Common myeloid progenitor, CD34-positive (primary cell): ENCODE results near the gene NPIPB5.
"Not testable (repeated sequence)": the region's sequence is repeated elsewhere in the genome, so short reads cannot be mapped to it uniquely, and the experiment has no call there.

Source experiments
- CTCF ChIA-PET: fragments of 350-600 bp; sonication (Branson Sonifier 250); formaldehyde crosslinking; loops from one replicate; lab custom pipeline; 2021; ENCODE audit warnings: antibody characterized with exemption; lab: Charles Lee
- POLR2A ChIA-PET: fragments of 350-600 bp; sonication (Branson Sonifier 250); formaldehyde crosslinking; loops from one replicate; lab custom pipeline; 2021; ENCODE audit warnings: antibody characterized with exemption; lab: Charles Lee
- DNase-seq, 3 donors: peaks; one replicate each; pipeline versions ENCODE4 v3.0.0 to v3.0.0-alpha.2; 2013
- H3K27ac ChIP-seq, 2 experiments: 1 replicate in 1 of 2; 2 replicates in 1 of 2; pipeline ENCODE4 v1.7.0; 2013; ENCODE audit warnings: inconsistent platforms in 2 of 2, low read length in 2 of 2, mild to moderate bottlenecking in 2 of 2, low read depth in 1 of 2, moderate library complexity in 1 of 2; ENCODE audit not compliant: severe bottlenecking in 2 of 2, insufficient read depth in 1 of 2, poor library complexity in 1 of 2
- H3K27me3 ChIP-seq, 5 experiments: replicated peaks in 2 of 5; 1 replicate in 3 of 5; 2 replicates in 2 of 5; pipeline versions ENCODE4 v1.6.1 to v1.7.0; 2013; ENCODE audit warnings: low read length in 4 of 5, mild to moderate bottlenecking in 2 of 5, moderate library complexity in 2 of 5, inconsistent platforms in 1 of 5; ENCODE audit not compliant: insufficient read depth in 5 of 5, control insufficient read depth in 4 of 5
- H3K36me3 ChIP-seq, 4 experiments: 1 replicate in 2 of 4; 2 replicates in 2 of 4; pipeline versions ENCODE4 v1.6.1 to v1.7.0; 2013; ENCODE audit warnings: low read length in 3 of 4, control low read depth in 1 of 4, mild to moderate bottlenecking in 1 of 4; ENCODE audit not compliant: control insufficient read depth in 4 of 4, insufficient read depth in 4 of 4
- H3K4me1 ChIP-seq, 4 experiments: 1 replicate in 3 of 4; 2 replicates in 1 of 4; pipeline versions ENCODE4 v1.6.1 to v1.7.1; 2013; ENCODE audit warnings: low read length in 3 of 4, mild to moderate bottlenecking in 3 of 4, control low read depth in 1 of 4, inconsistent platforms in 1 of 4, moderate library complexity in 1 of 4; ENCODE audit not compliant: control insufficient read depth in 4 of 4, insufficient read depth in 4 of 4; ENCODE audit errors: control extremely low read depth in 1 of 4
- H3K4me3 ChIP-seq, 7 experiments: 1 replicate in 4 of 7; 2 replicates in 3 of 7; pipeline versions ENCODE4 v1.5.1 to v1.7.0; 2013; ENCODE audit warnings: mild to moderate bottlenecking in 7 of 7, low read length in 6 of 7, moderate library complexity in 6 of 7, inconsistent platforms in 2 of 7, low read depth in 2 of 7, control low read depth in 1 of 7; ENCODE audit not compliant: insufficient read depth in 4 of 7, control insufficient read depth in 1 of 7; ENCODE audit errors: extremely low read depth in 1 of 7
- H3K9me3 ChIP-seq, 5 experiments: 1 replicate in 4 of 5; 2 replicates in 1 of 5; pipeline versions ENCODE4 v1.6.1 to v1.7.1; 2013; ENCODE audit warnings: low read length in 4 of 5, mild to moderate bottlenecking in 2 of 5, inconsistent platforms in 1 of 5, low read depth in 1 of 5, moderate library complexity in 1 of 5; ENCODE audit not compliant: control insufficient read depth in 4 of 5, insufficient read depth in 2 of 5; ENCODE audit errors: control extremely low read depth in 1 of 5
- WGBS: methylation state at CpG from one replicate; pipeline ENCODE4 v1.1.5; 2013; ENCODE audit not compliant: insufficient coverage; 5-methylcytosine and 5-hydroxymethylcytosine counted together

The NPIPB5 gene

DNA sequence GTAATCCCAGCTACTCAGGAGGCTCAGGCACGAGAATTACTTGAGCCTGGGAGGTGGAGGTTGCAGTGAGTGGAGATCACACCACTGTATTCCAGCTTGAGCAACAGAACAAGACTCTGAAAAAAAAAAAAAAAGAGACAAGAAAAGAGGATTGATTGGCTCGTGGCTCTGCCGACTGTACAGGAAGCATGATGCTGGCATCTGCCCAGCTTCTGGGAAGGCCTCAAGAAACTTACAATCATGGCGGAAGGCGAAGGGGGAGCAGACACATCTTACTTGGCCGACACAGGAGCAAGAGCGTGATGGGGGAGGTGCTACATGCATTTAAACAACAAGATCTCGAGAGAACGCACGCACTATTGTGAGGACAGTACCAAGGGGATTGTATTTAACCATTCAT, 40.5 kb downstream of the NPIPB5 start:
- H3K4me1 ChIP-seq, H3K9me3 ChIP-seq, H3K4me3 ChIP-seq, H3K27ac ChIP-seq, POLR2A ChIA-PET, CTCF ChIA-PET, DNase-seq, H3K27me3 ChIP-seq, H3K36me3 ChIP-seq: not testable (repeated sequence)
- no CpG with 5 or more reads among the region's 10 CpGs for WGBS

DNA sequence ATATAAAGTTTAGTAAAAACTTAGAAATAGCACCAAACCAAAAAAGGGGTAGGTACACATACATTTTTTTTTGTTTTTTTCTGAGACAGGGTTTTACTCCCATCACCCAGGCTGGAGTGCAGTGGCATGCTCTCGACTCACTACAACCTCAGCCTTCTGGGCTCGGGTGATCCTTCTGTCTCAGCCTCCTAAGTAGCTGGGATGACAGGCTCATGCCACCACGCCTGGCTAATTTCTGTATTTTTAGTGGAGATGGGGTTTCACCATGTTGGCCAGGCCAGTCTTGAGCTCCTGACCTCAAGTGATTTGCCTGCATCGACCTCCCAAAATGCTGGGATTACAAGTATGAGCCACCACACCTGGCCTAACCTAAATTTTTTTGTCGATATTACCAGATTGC, 41.0 kb downstream of the NPIPB5 start:
- H3K4me1 ChIP-seq, DNase-seq, H3K27me3 ChIP-seq, H3K27ac ChIP-seq, CTCF ChIA-PET, H3K9me3 ChIP-seq, H3K4me3 ChIP-seq, POLR2A ChIA-PET, H3K36me3 ChIP-seq: not testable (repeated sequence)
- 100% methylated on average over 5 of the region's 5 CpGs for WGBS

- H3K27me3 ChIP-seq, H3K36me3 ChIP-seq, H3K9me3 ChIP-seq, H3K27ac ChIP-seq, DNase-seq, H3K4me3 ChIP-seq, POLR2A ChIA-PET, CTCF ChIA-PET, H3K4me1 ChIP-seq: not testable (repeated sequence)
- WGBS: no CpG with 5 or more reads among the region's 7 CpGs
Observed at GRCh38 chr16:22556759-22557158, 46.1 kb downstream of the NPIPB5 start.
